Measurements from ENCODE around the gene PDK4.
"Not testable (repeated sequence)": the region's sequence is repeated elsewhere in the genome, so short reads cannot be mapped to it uniquely, and the experiment has no call there.

The PDK4 gene

GRCh38 chr7:95596198-95597063 lies at the start of gene PDK4:
Gene PDK4, minus strand, starts transcription at chr7:95596516. Its CDS starts 223 bp downstream, at chr7:95596293.
- no peak for DNase-seq

GRCh38 chr7:95642173-95642572 lies 45.9 kb upstream of the PDK4 start:
- no peak for DNase-seq

DNA sequence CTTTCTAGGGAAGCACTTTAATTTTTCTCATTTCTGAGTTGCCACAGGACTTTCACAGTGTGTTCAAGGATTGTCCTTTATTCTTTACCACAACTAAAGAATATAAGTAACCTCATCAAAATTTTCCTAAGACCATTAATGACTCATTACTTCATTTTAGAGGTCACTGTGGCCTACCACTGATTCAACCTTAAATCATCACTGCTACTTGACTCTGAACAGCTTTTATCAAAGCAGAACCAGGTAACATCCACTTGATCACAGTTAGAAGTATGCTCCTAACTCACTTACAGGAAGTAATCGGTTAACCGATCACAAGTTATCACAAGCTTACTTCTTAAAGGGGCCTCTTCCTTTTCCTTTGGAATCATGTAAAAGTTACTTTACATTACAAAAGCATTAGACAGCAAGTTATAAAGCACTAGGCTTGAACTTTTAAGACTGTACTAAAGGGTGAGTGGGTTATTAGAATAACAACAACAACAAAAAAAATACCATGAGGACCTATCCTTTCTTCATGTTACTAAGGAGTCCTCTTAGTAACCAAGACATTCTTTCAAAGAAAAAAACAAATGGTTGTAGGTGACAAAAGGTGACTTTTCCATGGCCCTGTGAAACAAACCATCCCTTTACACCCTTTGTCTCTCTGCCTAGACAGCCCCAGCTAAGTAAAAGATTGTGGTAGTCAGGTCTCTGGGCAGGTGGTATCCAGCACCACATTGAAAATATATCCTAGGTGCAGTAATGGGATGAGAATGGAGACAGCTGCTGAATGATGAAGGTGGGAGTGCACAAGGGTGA lies 40.0 kb upstream of the PDK4 start:
- DNase-seq, result no peak

- DNase-seq, result no peak
Measured at GRCh38 chr7:95632609-95633008, 36.3 kb upstream of the PDK4 start.

GRCh38 chr7:95631527-95631926 lies 35.2 kb upstream of the PDK4 start:
- DNase-seq, result no peak

DNA sequence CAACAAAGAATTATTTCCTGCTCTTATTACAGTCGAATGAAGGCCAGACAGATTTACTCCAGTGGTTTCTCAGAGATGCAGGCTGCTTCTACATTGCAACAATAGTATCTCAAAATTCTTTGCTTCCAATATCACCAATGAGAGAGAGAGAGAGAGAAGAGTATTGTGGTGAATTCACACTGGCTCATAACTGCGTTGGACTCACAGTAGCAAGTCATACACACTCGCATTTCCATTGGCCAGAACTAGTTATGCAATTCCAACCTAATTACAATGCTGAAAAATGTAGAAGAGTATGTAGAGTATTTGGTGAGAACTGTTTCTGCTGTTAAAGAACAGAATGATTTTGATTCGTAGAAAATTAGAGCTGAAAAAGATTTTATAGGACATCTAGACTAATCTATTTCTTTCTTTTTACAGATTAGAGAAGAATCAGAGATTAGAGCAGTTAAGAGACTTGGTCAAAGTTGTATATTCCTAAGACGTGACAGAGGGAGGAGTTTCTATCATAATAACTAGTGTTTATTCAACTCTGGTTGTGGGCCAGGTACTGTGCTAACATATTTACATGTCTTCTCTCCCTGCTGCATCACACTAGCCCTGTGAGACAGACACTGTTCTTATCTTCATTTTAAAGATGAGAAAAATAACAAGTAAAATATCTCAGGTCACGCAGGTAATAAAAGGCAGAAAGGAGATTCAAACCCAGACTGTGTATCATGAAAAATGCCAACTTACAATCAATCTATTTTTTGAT lies 34.6 kb upstream of the PDK4 start:
- no peak for DNase-seq

DNA sequence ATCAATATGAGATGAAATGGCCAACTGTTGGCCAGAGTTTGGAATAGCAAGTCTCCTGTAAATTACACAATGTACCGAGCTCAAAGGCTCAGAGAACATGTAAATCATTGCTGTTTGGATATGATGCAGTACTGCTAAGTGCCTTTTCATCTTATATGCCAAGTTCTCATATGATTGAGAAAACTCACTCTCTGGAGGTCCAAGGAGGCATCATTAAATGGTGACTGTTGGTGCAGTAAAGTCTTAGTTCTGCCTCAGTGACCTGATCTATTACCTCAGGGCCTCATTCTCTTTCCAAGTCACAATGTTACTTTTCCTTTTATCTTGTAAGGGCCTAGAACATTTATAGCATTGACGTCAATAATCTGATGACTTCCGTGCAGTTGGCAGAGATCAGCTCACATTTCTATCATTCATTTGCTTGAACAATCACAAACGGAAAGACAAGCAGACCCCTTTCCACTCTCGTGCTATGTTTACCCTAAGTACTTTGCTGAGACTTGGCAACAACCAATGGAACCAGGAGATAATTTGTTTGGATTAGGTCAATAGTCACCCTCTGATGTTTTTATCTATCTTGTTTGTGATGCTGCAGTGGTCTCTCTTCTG lies 32.6 kb upstream of the PDK4 start:
- DNase-seq, result no peak

DNA sequence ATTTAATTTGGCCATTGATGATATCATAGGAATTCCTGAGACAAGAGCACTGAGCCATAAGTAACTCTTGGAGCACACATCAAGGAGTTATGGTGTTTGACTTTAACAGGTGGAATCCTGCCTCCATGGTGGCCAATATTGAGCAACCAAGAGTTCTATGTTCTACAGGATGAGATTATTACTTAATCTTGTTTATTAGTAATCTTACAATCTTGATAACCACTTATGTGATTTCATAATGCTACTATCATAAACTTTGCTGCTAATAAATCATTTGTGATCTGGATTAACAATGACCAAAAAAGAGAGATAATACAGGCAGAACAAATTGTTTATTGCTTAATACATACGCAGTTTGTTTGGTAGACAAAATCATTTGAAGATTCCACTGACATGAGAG lies 27.5 kb upstream of the PDK4 start:
- DNase-seq, result no peak

- no peak for DNase-seq
Measured at GRCh38 chr7:95622859-95623258, 26.5 kb upstream of the PDK4 start.

DNA sequence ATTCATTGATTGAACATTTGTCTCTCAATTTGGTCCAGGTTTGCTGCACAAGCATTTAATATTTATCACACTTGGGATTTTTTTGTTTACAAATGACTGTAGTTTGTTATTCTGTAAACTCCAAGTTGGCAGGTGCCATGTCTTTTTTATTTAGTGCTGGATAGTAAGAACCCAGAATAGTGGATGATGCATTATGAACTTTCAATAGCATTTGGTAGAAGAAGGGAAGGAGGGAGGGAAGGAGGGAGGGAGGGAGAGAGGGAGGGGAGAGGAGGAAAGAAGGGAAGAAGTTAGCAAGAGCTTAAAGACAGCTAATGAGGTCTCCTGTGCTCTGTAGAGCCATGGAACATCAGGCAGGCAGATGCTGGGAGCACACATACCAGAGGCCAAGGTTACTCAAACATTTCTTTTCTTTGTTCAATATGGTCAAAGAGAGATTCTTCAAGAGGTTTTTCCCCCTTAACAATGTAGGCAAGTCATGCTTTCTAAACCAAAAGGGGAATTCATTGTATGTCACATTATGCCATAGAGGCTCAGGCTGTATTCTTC lies 25.8 kb upstream of the PDK4 start:
- DNase-seq, result no peak

- no peak for DNase-seq
Measured at GRCh38 chr7:95621404-95621803, 25.1 kb upstream of the PDK4 start.

GRCh38 chr7:95620631-95621030 lies 24.3 kb upstream of the PDK4 start:
- DNase-seq, result no peak

DNA sequence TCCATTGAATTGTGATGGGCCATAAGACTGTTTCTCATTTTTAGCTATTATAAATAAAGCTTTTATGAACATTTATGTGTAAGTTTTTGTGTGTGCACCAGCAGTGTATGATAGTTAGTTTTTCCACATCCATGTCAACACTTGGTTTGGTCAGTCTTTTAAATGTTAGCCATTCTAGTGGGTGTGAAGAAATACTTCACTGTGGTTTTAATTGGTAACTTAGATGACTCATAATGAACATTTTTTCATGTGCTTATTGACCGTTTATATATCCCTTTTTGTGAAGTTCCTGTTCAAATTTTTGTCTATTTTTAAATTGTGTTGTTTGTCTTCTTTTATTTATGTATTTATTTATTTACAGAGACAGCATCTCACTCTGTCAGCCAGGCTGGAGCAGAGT lies 23.6 kb upstream of the PDK4 start:
- no peak for DNase-seq

DNA sequence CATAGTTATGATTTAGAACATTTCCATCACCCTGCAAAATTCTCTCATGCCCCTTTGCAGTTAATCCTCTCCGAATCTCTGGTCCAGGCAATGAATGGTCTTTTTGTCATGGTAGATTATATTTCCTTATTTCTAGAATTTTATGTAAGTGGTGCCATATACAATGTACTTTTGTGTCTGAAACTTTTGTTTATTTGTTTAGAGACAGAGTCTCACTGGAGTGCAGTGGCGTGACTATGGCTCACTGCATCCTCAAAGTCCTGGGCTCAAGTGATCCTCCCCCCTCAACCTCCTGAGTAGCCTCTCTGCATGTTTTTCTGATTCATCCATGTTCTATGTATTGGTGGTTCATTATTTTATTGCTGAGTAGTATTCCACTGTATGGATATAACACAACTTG lies 23.2 kb upstream of the PDK4 start:
- no peak for DNase-seq

GRCh38 chr7:95614442-95614940 lies 18.2 kb upstream of the PDK4 start:
- DNase-seq, result no peak

GRCh38 chr7:95611224-95611623 lies 14.9 kb upstream of the PDK4 start:
- DNase-seq, result no peak

- no peak for DNase-seq
Measured at GRCh38 chr7:95609277-95609971, 13.1 kb upstream of the PDK4 start.

DNA sequence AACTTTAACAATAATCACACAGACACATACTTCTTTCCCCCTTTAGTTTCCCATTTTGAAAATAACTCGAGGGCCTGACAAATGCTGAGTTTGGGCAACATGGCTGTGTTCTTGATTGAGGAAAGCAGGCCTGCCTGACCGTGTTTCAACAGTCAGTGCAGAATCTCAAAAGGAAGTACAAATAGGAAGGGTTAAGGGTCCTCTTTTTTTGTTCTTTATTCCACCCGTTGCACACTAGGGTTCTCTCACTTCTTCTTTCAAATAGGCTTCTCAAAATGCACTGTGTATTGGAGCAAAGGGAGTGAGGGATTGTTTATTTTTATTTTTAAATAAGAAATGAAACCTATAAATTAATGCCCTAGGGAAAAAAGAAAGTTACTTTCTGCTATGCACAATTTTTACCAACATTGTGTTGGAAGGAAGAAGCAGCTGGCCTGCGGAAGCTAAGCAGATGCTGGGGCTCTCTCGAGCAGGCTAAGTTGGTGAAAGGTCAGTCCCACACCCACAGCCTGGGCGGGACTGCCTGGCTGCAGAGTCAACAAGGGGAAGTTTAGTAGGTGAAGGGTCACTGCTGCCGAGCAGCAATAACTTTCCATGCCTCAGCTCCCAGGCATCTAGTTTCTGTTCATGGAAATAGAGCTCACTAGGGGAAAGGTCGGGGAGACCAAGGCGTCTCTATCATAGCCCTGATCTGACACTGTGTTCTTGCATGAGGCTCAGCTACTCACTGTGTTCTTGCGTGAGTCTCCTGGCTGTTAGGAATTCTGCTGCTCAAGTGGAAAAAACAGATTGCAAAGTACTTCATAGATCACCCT lies 12.2 kb upstream of the PDK4 start:
- DNase-seq, result peak; percentile 54

GRCh38 chr7:95607561-95607960 lies 11.2 kb upstream of the PDK4 start:
- no peak for DNase-seq

DNA sequence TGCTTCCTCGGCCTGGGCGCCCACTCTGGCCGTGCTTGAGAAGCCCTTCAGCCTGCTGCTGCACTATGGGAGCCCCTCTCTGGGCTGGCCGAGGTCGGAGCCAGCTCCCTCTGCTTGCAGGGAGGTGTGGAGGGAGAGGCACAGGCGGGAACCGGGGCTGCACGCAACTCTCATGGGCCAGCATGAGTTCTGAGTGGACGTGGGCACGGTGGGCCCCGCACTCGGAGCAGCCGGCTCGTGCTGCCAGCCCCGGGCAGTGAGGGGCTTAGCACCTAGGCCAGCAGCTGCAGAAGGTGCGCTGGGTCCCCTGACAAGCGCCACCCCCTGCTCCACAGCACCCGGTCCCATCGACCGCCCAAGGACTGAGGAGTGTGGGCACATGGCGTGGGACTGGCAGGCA lies 9.0 kb upstream of the PDK4 start:
- no peak for DNase-seq

DNA sequence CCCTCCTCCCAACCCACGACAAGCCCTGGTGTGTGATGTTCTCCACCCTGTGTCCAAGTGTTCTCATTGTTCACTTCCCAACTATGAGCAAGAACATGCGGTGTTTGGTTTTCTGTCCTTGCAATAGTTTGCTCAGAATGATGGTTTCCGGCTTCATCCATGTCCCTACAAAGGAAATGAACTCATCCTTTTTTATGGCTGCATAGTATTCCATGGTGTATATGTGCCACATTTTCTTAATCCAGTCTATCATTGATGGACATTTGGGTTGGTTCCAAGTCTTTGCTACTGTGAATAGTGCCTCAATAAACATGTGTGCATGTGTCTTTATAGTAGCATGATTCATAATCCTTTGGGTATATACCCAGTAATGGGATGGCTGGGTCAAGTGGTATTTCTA lies 8.5 kb upstream of the PDK4 start:
- not testable (repeated sequence) for DNase-seq

Measured in NCI-H524 treated with DMSO at 0.1 percent for 48 hours (cell line).